HepG2 (cell line): Measurements from ENCODE around the gene TMPRSS15.

Experiments
- ASH2L ChIP-seq: fragments of 300-600, 200-600 bp; sonication (generic); IDR thresholded peaks from 2 replicates; pipeline ENCODE4 v1.7.0; 2017; ENCODE audit warnings: low read depth, mild to moderate bottlenecking, moderate library complexity, mixed read lengths, low read length; ENCODE audit not compliant: insufficient read length
- EZH2 ChIP-seq: conservative IDR thresholded peaks from 2 replicates; pipeline ENCODE4 v1.6.1; 2012; ENCODE audit warnings: mild to moderate bottlenecking, low read depth, low read length, moderate library complexity
- SAFB2 ChIP-seq: sonication (generic); formaldehyde crosslinking; IDR thresholded peaks from 2 replicates; pipeline ENCODE4 v1.5.1; 2020; ENCODE audit warnings: missing genetic modification reagents, low read depth, mild to moderate bottlenecking, borderline replicate concordance
- TF ChIP-seq, protein P1 (sequence below): sonication (generic); formaldehyde crosslinking; IDR thresholded peaks from 2 replicates; pipeline ENCODE4 v1.8.1; 2023; ENCODE audit warnings: missing genetic modification reagents, inconsistent platforms, borderline replicate concordance

DNA sequence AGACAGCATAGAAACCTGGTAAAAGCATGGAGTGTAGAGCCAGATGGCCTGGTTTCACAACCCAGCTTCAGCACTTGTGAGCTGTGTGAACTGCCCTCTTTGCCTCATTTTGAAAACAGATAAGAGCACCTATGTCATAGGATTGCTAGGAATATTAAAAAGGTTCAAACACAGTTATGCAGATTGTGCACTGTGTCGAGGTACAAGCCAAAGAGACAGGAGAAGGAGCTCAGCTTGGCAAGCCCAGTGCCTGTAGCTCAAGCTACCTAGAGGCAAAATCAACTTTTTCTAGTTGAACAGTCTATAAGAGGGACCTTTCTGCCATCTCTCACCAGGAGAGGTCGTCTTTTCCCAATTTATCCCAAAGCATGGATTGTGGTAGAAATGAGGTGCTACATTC is 153.9 kb downstream of the TMPRSS15 start:
- TF ChIP-seq EZH2 (no peak), ASH2L (no peak), SAFB2 (CRISPR knock-in tag) (no peak)
- TF ChIP-seq, protein P1, sequence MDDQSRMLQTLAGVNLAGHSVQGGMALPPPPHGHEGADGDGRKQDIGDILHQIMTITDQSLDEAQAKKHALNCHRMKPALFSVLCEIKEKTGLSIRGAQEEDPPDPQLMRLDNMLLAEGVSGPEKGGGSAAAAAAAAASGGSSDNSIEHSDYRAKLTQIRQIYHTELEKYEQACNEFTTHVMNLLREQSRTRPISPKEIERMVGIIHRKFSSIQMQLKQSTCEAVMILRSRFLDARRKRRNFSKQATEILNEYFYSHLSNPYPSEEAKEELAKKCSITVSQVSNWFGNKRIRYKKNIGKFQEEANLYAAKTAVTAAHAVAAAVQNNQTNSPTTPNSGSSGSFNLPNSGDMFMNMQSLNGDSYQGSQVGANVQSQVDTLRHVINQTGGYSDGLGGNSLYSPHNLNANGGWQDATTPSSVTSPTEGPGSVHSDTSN (CRISPR knock-in tag), result no peak
